Chondrocyte (in vitro differentiated cells): Measurements from ENCODE around the gene KIAA0232. TPM values are rescaled to one million over a fixed set of nuclear protein-coding genes. Genes with fewer than 3 reads are reported as not detected.

Source experiments
- DNase-seq: peaks from one replicate; pipeline ENCODE4 v3.0.0; 2021; ENCODE audit warnings: mixed read lengths, low spot score
- H3K27ac Mint-ChIP-seq: one replicate; pipeline ENCODE4 v1.8.0; 2021; ENCODE audit warnings: mild to moderate bottlenecking, moderate library complexity, mixed read lengths; ENCODE audit not compliant: unreplicated experiment
- H3K27me3 Mint-ChIP-seq: 2 replicates; pipeline ENCODE4 v1.8.0; 2021; ENCODE audit warnings: low read depth, mixed read lengths
- H3K36me3 Mint-ChIP-seq: 2 replicates; pipeline ENCODE4 v1.8.0; 2021; ENCODE audit warnings: low read depth, mixed read lengths
- H3K4me1 Mint-ChIP-seq: 2 replicates; pipeline ENCODE4 v1.8.0; 2021; ENCODE audit warnings: low read depth, mild to moderate bottlenecking, mixed read lengths
- H3K4me3 Mint-ChIP-seq: one replicate; pipeline ENCODE4 v1.8.0; 2021; ENCODE audit warnings: mild to moderate bottlenecking, moderate library complexity, mixed read lengths; ENCODE audit not compliant: unreplicated experiment
- H3K9me3 Mint-ChIP-seq: 2 replicates; pipeline ENCODE4 v1.8.0; 2021; ENCODE audit warnings: low read depth, mixed read lengths
- total RNA-seq: library from RNA; stranded (reverse); gene quantifications from 3 replicates; pipeline ENCODE4 v1.2.1, GENCODE V29; 2021
- TF ChIP-seq, protein P1 (sequence below): fragments of 200-600 bp; sonication (generic); IDR thresholded peaks from 2 replicates; pipeline ENCODE4 v1.5.0; 2021; ENCODE audit warnings: antibody characterized with exemption, mild to moderate bottlenecking, moderate library complexity

The KIAA0232 gene
- total RNA-seq, 1 donor from 2014 or later, result 24.7 TPM

- TF ChIP-seq, protein P1, sequence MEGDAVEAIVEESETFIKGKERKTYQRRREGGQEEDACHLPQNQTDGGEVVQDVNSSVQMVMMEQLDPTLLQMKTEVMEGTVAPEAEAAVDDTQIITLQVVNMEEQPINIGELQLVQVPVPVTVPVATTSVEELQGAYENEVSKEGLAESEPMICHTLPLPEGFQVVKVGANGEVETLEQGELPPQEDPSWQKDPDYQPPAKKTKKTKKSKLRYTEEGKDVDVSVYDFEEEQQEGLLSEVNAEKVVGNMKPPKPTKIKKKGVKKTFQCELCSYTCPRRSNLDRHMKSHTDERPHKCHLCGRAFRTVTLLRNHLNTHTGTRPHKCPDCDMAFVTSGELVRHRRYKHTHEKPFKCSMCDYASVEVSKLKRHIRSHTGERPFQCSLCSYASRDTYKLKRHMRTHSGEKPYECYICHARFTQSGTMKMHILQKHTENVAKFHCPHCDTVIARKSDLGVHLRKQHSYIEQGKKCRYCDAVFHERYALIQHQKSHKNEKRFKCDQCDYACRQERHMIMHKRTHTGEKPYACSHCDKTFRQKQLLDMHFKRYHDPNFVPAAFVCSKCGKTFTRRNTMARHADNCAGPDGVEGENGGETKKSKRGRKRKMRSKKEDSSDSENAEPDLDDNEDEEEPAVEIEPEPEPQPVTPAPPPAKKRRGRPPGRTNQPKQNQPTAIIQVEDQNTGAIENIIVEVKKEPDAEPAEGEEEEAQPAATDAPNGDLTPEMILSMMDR, result no peak
- Mint-ChIP-seq H3K27me3 (no peaks in the 10 kb centered on the region), H3K36me3 (peaks cover 14% of the 10 kb centered on the region), H3K4me1 (peaks cover 13% of the 10 kb centered on the region), H3K9me3 (no peaks in the 10 kb centered on the region), H3K27ac (no peak overlapping the region), H3K4me3 (no peak overlapping the region)
- no peak for DNase-seq
Observed at GRCh38 chr4:6932475-6932874, 149.9 kb downstream of the KIAA0232 start.

- DNase-seq, result no peak
- peaks cover 14% of the 10 kb centered on the region for H3K36me3 Mint-ChIP-seq
- TF ChIP-seq, protein P1, result no peak
- H3K27ac Mint-ChIP-seq, result no peak overlapping the region
- no peaks in the 10 kb centered on the region for H3K27me3 Mint-ChIP-seq
- no peaks in the 10 kb centered on the region for H3K9me3 Mint-ChIP-seq
- H3K4me3 Mint-ChIP-seq, result no peak overlapping the region
- peaks cover 13% of the 10 kb centered on the region for H3K4me1 Mint-ChIP-seq
Observed at GRCh38 chr4:6932918-6933317, 150.4 kb downstream of the KIAA0232 start.

Other genes starting within 250 kb of the KIAA0232 start
- gene MAN2B2, start 207.5 kb upstream of the KIAA0232 start, total RNA-seq, result 36.7 to 46.4 TPM (median 44.1 TPM) in 3 replicates
- 247 to 293 TPM (median 250 TPM) in 3 replicates for gene MRFAP1, start 142.0 kb upstream of the KIAA0232 start, total RNA-seq
- 0.95 to 1.1 TPM in 2 of 3 replicates, not detected in the other for gene S100P, start 88.8 kb upstream of the KIAA0232 start, total RNA-seq
- gene MRFAP1L1, start 72.9 kb upstream of the KIAA0232 start, total RNA-seq, result 44.7 to 52.9 TPM (median 46.5 TPM) in 3 replicates
- 15.5 to 16.7 TPM (median 16.2 TPM) in 3 replicates for gene BLOC1S4, start 66.6 kb upstream of the KIAA0232 start, total RNA-seq
- gene TBC1D14, start 127.1 kb downstream of the KIAA0232 start, total RNA-seq, result 24.2 to 29.1 TPM (median 25.2 TPM) in 3 replicates